ENCODE results near the gene TUBB4A. TPM values are rescaled to one million over a fixed set of nuclear protein-coding genes. Genes with fewer than 3 reads are reported as not detected.

The TUBB4A gene
- total and polyA plus RNA-seq, 10 of the 15 experiments (the other 5 are each of a cell fraction or from before 2014, with no cell fraction given) = 0.29 to 22.4 (median 3.8) TPM

GRCh38 chr19:6476896-6477431, 25.1 kb downstream of the TUBB4A start (continued):
- TF ChIP-seq GATAD2B (conservative IDR thresholded peaks at IDR 0.05; ENCODE audit: low read depth) (no peak), EZH2 (IDR thresholded peaks at IDR 0.05; ENCODE audit: borderline replicate concordance, control insufficient read depth, low read depth, low read length) (no peak)

- WGBS (ENCODE audit: insufficient coverage, insufficient replicate concordance, low lambda C conversion rate, missing lambda C conversion rate) = 80% methylated on average over 18 of the region's 33 CpGs
- Histone ChIP-seq H3K79me2 (ENCODE audit: control insufficient read depth, insufficient read depth, low read length) (peaks cover 9% of the 10 kb centered on the region), H3K4me1 (ENCODE audit: control insufficient read depth, insufficient read depth, low read length) (peaks cover 4% of the 10 kb centered on the region; the same call in 1 of the 2 replicates), H3K4me2 (ENCODE audit: control insufficient read depth, insufficient read depth) (no peak overlapping the region), H4K20me1 (ENCODE audit: control insufficient read depth, insufficient read depth) (no peaks in the 10 kb centered on the region), H3K9me3 (replicated peaks; ENCODE audit: control insufficient read depth, insufficient read depth, low read length) (no peaks in the 10 kb centered on the region; the same call in 2 of the 3 replicates), H3K27ac (ENCODE audit: control insufficient read depth, insufficient read depth) (no peak overlapping the region), H3K9ac (ENCODE audit: control insufficient read depth, insufficient read depth, low read length) (no peak overlapping the region), H3K27me3 (replicated peaks in 1 of 2; ENCODE audit: control insufficient read depth in 2 of 2, insufficient read depth in 2 of 2, low read length in 1 of 2) (no peaks in the 10 kb centered on the region), H2AFZ (ENCODE audit: control insufficient read depth, low read depth, low read length) (no peak overlapping the region), H3K36me3 (ENCODE audit: control insufficient read depth in 2 of 2, insufficient read depth in 2 of 2, low read length in 1 of 2) (peaks cover 8 to 17% of the 10 kb centered on the region in 2 experiments; a peak in 3 of 4 replicates), H3K4me3 (no peak overlapping the region)
- peak; percentile 94 for ATAC-seq
- ChIA-PET RAD21 (ENCODE audit: unreplicated experiment) (no interaction called here), POLR2A (interaction anchor here (1.4 kb wide), 1 partner anchor 52 kb away, joined by 3 read pairs; the partner anchor contains the start of gene KHSRP), CTCF (no interaction called here), SMC1A (ENCODE audit: uncharacterized antibody, unreplicated experiment) (no interaction called here)
- TF ChIP-seq, protein P1, sequence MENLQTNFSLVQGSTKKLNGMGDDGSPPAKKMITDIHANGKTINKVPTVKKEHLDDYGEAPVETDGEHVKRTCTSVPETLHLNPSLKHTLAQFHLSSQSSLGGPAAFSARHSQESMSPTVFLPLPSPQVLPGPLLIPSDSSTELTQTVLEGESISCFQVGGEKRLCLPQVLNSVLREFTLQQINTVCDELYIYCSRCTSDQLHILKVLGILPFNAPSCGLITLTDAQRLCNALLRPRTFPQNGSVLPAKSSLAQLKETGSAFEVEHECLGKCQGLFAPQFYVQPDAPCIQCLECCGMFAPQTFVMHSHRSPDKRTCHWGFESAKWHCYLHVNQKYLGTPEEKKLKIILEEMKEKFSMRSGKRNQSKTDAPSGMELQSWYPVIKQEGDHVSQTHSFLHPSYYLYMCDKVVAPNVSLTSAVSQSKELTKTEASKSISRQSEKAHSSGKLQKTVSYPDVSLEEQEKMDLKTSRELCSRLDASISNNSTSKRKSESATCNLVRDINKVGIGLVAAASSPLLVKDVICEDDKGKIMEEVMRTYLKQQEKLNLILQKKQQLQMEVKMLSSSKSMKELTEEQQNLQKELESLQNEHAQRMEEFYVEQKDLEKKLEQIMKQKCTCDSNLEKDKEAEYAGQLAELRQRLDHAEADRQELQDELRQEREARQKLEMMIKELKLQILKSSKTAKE (IDR thresholded peaks at IDR 0.05; ENCODE audit: low read depth, poor library complexity, severe bottlenecking) = no peak
- TF ChIP-seq SP1 (IDR thresholded peaks at IDR 0.05; ENCODE audit: low read depth, low read length) = peak; percentile 40
- intact Hi-C loops (cut with micrococcal nuclease; ENCODE audit: unreplicated experiment) = no loop called here
- in situ Hi-C loops (cut with MboI) = no loop called here
- DNase-seq (ENCODE audit: low read depth, low spot score) = no peak
- FAIRE-seq = peak; percentile 90
- no TSS peak for BruUV-seq (replicated peaks)
Observed at GRCh38 chr19:6476155-6476895, 25.8 kb downstream of the TUBB4A start.

Data from GM12878 (cell line).